ENCODE data around the gene PEX11G.

GRCh38 chr19:7494416-7495098 lies 5.7 kb upstream of the PEX11G start:
- TF ChIP-seq EZH2 (IDR thresholded peaks at IDR 0.05; ENCODE audit: borderline replicate concordance, low read length) (no peak), CTCF (IDR thresholded peaks at IDR 0.05; ENCODE audit: low read length) (no peak)

Measured in OCI-LY1 (cell line).